Transverse colon (tissue), 4 donors: ENCODE results near the gene TBATA. TPM values are rescaled to one million over a fixed set of nuclear protein-coding genes. Genes with fewer than 3 reads are reported as not detected.

Experiments used
- DNase-seq: peaks from one replicate; pipeline ENCODE4 v3.0.0-alpha.2; 2019
- H3K27ac ChIP-seq, 4 donors: fragments of 200-600 bp; sonication (generic); 2 replicates each; pipeline ENCODE4 v1.5.1; 2016 to 2018; ENCODE audit warnings: inconsistent platforms in 4 of 4
- H3K27me3 ChIP-seq: fragments of 200-600 bp; sonication (generic); 2 replicates; pipeline ENCODE4 v1.5.1; 2017; ENCODE audit warnings: inconsistent platforms
- H3K36me3 ChIP-seq, 4 donors: fragments of 200-600 bp; sonication (generic); 2 replicates each; pipeline ENCODE4 v1.5.1; 2017 to 2019; ENCODE audit warnings: inconsistent platforms in 4 of 4
- H3K4me1 ChIP-seq, 4 donors: fragments of 200-600 bp; sonication (generic); 2 replicates each; pipeline ENCODE4 v1.5.1; 2017 to 2020; ENCODE audit warnings: inconsistent platforms in 4 of 4
- H3K4me3 ChIP-seq, 4 donors: fragments of 200-600 bp; sonication (generic); 1 replicate in 1 of 4; 2 replicates in 3 of 4; pipeline versions ENCODE4 v1.5.1 to v1.6.1; 2017 to 2019; ENCODE audit warnings: inconsistent platforms in 4 of 4
- H3K9me3 ChIP-seq, 2 donors: fragments of 200-600 bp; sonication (generic); 2 replicates each; pipeline ENCODE4 v1.5.1; 2017 to 2019; ENCODE audit warnings: inconsistent platforms in 2 of 2
- EP300 ChIP-seq: sonication (generic); formaldehyde crosslinking; IDR thresholded peaks from one replicate; pipeline ENCODE4 v1.6.1; 2017; ENCODE audit warnings: antibody characterized with exemption, low read depth
- POLR2A ChIP-seq: fragments of 450-650 bp; IDR thresholded peaks from one replicate; pipeline ENCODE4 v1.6.1; 2016; ENCODE audit warnings: antibody characterized with exemption, mild to moderate bottlenecking, moderate library complexity
- POLR2AphosphoS5 ChIP-seq, 3 donors: sonication (generic); formaldehyde crosslinking; IDR thresholded peaks; one replicate each; pipeline ENCODE4 v1.6.1; 2016; ENCODE audit warnings: antibody characterized with exemption in 3 of 3
- WGBS, 2 donors: methylation state at CpG; one replicate each; pipeline ENCODE4 v1.1.5; 2018; ENCODE audit warnings: low coverage in 1 of 2; 5-methylcytosine and 5-hydroxymethylcytosine counted together
- in situ Hi-C, 4 donors: fragments of 200-750 bp; cut with MboI; loops; one replicate each; pipeline versions ENCODE4 v1.15.0 to v1.15.1; 2017; ENCODE audit warnings: low sequenced_read_pairs in 3 of 4, low pct_ligation_motif_present in 1 of 4, low pct_unique_long_range_greater_than_20kb in 1 of 4
- intact Hi-C: fragments of 100-400 bp; cut with DNase I; formaldehyde crosslinking; loops from one replicate; pipeline ENCODE4 v1.15.1; 2023; ENCODE audit warnings: low total_unique reads
- total RNA-seq, 4 donors: library from RNA; depleted of rRNA; stranded (reverse); fragments of >200 nt; gene quantifications; one replicate each; pipeline ENCODE4 v1.1.0, GENCODE V29; 2016
- TF ChIP-seq, protein P1 (sequence below), 5 experiments: fragments of 200-600 bp in 3 of 5; fragments of 450-650 bp in 2 of 5; sonication (generic) in 3 of 5; IDR thresholded peaks; 1 replicate in 2 of 5; 2 replicates in 3 of 5; pipeline ENCODE4 v1.5.1; 2016 to 2017; ENCODE audit warnings: antibody characterized with exemption in 5 of 5, inconsistent platforms in 3 of 5, mild to moderate bottlenecking in 2 of 5, moderate library complexity in 1 of 5

Gene TBATA
- total RNA-seq, 4 donors from 2014 or later: not detected

DNA sequence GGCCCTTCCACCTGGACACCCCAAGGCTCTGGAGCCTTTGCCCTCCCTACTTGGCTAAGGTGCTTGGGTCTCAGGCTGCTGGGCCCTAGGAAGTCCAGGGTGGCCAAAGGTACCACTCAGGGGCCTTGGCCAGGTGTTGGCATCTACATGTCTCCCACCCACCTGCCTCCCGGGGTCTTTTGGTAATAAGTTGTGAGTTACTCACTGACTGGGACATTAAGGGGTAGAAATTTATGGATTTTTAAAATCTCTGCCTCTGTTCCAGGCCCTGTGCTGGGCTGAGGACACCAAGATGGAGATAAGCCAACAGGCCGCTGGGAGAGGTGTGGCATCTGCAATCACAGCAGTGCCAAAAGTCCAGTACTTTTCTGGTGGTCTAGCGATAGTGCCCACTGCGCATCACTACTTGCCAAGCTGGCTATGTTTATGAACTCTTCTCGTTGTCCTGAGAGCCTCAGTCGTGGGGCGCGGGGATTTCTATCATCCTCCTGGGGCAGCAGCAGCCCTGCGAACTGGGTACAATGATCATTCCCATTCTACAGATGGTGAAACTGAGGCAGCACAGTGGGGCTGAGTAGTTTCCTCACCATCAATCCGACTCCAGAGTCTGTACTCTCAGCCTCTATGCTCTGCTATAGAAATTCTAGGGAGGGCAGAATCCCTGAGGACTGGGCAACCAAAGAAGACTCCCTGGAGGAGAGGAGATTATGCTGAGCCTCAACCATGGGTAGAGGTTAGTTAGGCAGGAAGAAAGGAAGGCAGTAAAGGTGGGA lies 36.2 kb downstream of the TBATA start:
- Histone ChIP-seq H3K36me3 (no peaks in the 10 kb centered on the region), H3K4me3 (no peak overlapping the region), H3K27ac (no peak overlapping the region), H3K9me3 (no peaks in the 10 kb centered on the region), H3K27me3 (no peaks in the 10 kb centered on the region), H3K4me1 (no peaks in the 10 kb centered on the region)
- no peak for TF ChIP-seq EP300
- TF ChIP-seq POLR2AphosphoS5 (IDR thresholded peaks at IDR 0.05): no peak
- no peak for TF ChIP-seq POLR2A
- TF ChIP-seq, protein P1, sequence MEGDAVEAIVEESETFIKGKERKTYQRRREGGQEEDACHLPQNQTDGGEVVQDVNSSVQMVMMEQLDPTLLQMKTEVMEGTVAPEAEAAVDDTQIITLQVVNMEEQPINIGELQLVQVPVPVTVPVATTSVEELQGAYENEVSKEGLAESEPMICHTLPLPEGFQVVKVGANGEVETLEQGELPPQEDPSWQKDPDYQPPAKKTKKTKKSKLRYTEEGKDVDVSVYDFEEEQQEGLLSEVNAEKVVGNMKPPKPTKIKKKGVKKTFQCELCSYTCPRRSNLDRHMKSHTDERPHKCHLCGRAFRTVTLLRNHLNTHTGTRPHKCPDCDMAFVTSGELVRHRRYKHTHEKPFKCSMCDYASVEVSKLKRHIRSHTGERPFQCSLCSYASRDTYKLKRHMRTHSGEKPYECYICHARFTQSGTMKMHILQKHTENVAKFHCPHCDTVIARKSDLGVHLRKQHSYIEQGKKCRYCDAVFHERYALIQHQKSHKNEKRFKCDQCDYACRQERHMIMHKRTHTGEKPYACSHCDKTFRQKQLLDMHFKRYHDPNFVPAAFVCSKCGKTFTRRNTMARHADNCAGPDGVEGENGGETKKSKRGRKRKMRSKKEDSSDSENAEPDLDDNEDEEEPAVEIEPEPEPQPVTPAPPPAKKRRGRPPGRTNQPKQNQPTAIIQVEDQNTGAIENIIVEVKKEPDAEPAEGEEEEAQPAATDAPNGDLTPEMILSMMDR (IDR thresholded peaks at IDR 0.05): no peak
- in situ Hi-C loops (no loop called here), intact Hi-C loops (no loop called here)
- DNase-seq: no peak
- 89% methylated on average over 10 of the region's 10 CpGs; no CpG with 5 or more reads in 1 of the 2 donors for WGBS, 2 donors

DNA sequence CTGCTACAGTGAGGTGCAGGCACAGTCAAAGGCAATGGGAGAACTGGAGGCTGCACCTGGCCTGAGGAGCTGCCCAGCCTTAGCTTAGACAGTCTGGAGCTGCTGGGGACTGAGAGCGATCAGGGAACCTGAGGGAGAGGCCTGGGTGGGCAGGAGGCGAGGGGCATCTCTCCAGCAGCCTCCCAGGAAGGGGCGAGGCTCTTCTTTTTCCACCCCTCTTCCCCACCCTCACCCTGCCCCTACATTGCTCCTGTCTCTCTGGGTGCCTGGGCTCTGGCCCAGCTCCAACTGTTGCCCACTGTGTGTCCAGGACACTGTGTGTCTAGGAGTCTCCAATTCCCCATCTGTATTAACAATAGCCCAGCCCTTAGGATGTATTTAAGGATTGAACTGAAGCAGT lies 36.9 kb downstream of the TBATA start:
- TF ChIP-seq POLR2AphosphoS5 (IDR thresholded peaks at IDR 0.05) (no peak), EP300 (no peak), POLR2A (no peak)
- TF ChIP-seq, protein P1 (IDR thresholded peaks at IDR 0.05): no peak
- no peak for DNase-seq

DNA sequence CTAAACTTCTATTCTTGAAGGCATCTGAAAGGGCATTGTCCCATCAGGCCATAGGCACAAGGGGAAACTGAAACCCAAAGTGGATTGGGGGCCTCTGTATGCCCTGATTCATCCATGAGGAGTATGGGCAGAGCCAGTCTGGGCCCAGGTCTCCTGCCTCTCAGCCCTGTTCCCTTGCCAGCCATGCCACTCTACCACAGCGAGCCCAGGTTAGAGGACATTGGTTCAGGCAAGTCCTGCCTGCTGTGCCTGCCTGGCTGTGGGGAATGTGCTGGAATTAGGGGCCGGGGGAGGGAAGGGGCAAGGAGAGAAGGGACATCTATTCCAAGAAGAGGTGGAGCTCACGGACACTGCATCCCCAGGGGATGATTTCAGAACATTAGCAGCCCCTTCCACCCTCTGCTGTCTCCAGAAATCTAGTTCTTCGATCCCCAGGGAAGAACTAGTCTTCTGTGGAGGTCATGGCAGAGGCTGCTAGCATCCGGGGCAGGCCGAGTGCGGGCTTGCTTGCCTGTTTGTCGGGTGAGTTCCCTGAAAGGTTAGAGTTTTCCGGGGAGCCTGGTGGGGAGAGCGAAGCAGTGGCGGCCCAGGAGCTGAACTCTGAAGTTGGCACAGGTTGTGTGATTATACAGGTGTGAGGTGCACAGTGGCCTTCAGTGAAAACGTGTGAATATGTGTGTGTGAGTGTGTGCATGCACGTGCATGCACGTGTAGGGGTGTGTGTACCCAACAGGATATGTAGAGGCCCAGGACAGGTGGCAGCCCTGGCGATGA lies 37.8 kb downstream of the TBATA start:
- intact Hi-C loops (no loop called here), in situ Hi-C loops (no loop called here)
- Histone ChIP-seq H3K27ac (no peak overlapping the region), H3K9me3 (no peaks in the 10 kb centered on the region), H3K27me3 (no peaks in the 10 kb centered on the region), H3K36me3 (no peaks in the 10 kb centered on the region), H3K4me3 (no peak overlapping the region), H3K4me1 (peaks cover 0 to 7% (median 3%) of the 10 kb centered on the region in 4 donors)
- no peak for TF ChIP-seq POLR2AphosphoS5 (IDR thresholded peaks at IDR 0.05)
- 81% methylated on average over 15 of the region's 15 CpGs; no CpG with 5 or more reads in 1 of the 2 donors for WGBS, 2 donors
- no peak for DNase-seq

More for the DNA sequence above, 36.9 kb downstream of the TBATA start:
- no peaks in the 10 kb centered on the region for H3K4me1 ChIP-seq
- H3K27me3 ChIP-seq: no peaks in the 10 kb centered on the region
- H3K36me3 ChIP-seq: no peaks in the 10 kb centered on the region
- no peak overlapping the region for H3K27ac ChIP-seq
- no peak overlapping the region for H3K4me3 ChIP-seq
- H3K9me3 ChIP-seq: no peaks in the 10 kb centered on the region
- in situ Hi-C loops: no loop called here
- 90% methylated on average over 3 of the region's 3 CpGs; no CpG with 5 or more reads in 1 of the 2 donors for WGBS, 2 donors
- intact Hi-C loops: no loop called here

DNA sequence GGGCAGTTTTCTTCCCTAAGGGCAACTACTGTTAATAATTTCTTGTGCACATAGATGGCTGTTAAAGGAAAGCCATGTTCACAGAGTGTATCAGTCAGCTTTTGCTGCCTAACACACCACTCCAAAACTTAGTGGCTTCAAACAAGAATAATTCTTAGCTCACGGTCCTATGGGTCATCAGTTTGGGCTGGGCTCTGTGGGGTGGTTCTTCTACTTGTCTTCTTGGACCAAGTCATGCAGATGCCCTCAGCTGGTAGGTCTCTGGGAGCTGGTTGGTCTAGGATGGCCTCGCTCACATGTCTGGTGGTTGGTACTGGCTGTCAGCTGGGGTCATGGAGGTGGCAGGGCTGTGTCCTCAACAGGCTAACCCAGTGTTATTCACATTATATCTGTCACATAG lies 39.6 kb downstream of the TBATA start:
- Histone ChIP-seq H3K4me1 (peaks cover 0 to 21% (median 7%) of the 10 kb centered on the region in 4 donors), H3K27ac (no peak overlapping the region), H3K36me3 (no peaks in the 10 kb centered on the region), H3K4me3 (no peak overlapping the region), H3K27me3 (no peaks in the 10 kb centered on the region), H3K9me3 (no peaks in the 10 kb centered on the region)
- TF ChIP-seq, protein P1 (IDR thresholded peaks at IDR 0.05): no peak
- no peak for TF ChIP-seq POLR2AphosphoS5 (IDR thresholded peaks at IDR 0.05)
- no peak for TF ChIP-seq EP300
- no peak for TF ChIP-seq POLR2A
- intact Hi-C loops: no loop called here
- DNase-seq: no peak
- WGBS, 2 donors: 90% methylated on average over 2 of the region's 2 CpGs; no CpG with 5 or more reads in 1 of the 2 donors
- in situ Hi-C loops: no loop called here
